Natural killer cell treated with Interleukin-12 subunit alpha and Interleukin-12 subunit beta and Interleukin-15 and Interleukin-18, amount 100 ng/mL, for 72 hours (primary cell): ENCODE measurements around the gene OR6C68. TPM values are rescaled to one million over a fixed set of nuclear protein-coding genes. Genes with fewer than 3 reads are reported as not detected.

Experiments used
- ATAC-seq, 2 donors: fragments of 150-1000 bp; cut with Tn5 transposase in 1 of 2; sonication (Bioruptor Pico), chemical (Tn5 transposase) in 1 of 2; 2 replicates each; pipeline ENCODE4 v1.10.0; 2021
- DNase-seq: peaks from one replicate; pipeline ENCODE4 v3.0.0; 2022; ENCODE audit warnings: low spot score
- H3K27ac Mint-ChIP-seq, 2 donors: 1 replicate in 1 of 2; 2 replicates in 1 of 2; pipeline ENCODE4 v1.8.0; 2022; ENCODE audit warnings: mixed read lengths in 2 of 2, mild to moderate bottlenecking in 1 of 2, moderate library complexity in 1 of 2
- H3K27me3 Mint-ChIP-seq, 2 donors: 1 replicate in 1 of 2; 2 replicates in 1 of 2; pipeline ENCODE4 v1.8.0; 2022; ENCODE audit warnings: mixed read lengths in 2 of 2
- H3K36me3 Mint-ChIP-seq: one replicate; pipeline ENCODE4 v1.8.0; 2022; ENCODE audit warnings: mixed read lengths
- H3K4me1 Mint-ChIP-seq, 2 donors: 1 replicate in 1 of 2; 2 replicates in 1 of 2; pipeline ENCODE4 v1.8.0; 2022; ENCODE audit warnings: low read depth in 2 of 2, mixed read lengths in 2 of 2, mild to moderate bottlenecking in 1 of 2
- H3K4me3 Mint-ChIP-seq: one replicate; pipeline ENCODE4 v1.8.0; 2022; ENCODE audit warnings: mixed read lengths
- H3K9me3 Mint-ChIP-seq: 2 replicates; pipeline ENCODE4 v1.8.0; 2022; ENCODE audit warnings: mixed read lengths
- total RNA-seq, 2 donors: library from RNA; stranded (reverse); gene quantifications; one replicate each; pipeline ENCODE4 v1.2.3, GENCODE V29; 2022

The OR6C68 gene
- total RNA-seq, 2 donors from 2014 or later: not detected

DNA sequence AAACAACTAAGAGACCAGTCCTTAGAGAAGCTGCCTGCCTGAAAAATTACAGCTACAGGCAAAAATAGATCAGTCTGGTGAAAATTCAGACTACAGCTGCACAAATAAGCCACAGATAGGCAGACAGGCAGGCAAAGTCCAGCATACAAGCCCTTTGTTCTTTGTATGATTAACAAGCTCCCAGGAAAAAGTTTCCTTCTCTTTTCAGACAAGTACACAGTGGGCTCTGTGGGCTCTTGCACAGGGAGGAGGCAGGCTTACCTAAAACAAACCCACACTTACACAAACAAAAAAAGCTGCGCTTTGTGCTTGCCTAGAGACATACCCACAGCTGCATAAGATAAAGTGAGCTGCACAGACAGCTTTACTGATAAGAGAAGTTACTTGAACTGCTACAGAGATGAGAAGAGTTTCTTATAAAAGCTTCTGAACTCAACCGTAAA is 7.7 kb downstream of the OR6C68 start:
- no peak for ATAC-seq
- H3K4me3 Mint-ChIP-seq: no peak overlapping the region
- H3K36me3 Mint-ChIP-seq: no peaks in the 10 kb centered on the region
- H3K4me1 Mint-ChIP-seq: no peaks in the 10 kb centered on the region
- no peaks in the 10 kb centered on the region for H3K9me3 Mint-ChIP-seq
- H3K27ac Mint-ChIP-seq: no peak overlapping the region
- H3K27me3 Mint-ChIP-seq: peaks cover 8 to 14% of the 10 kb centered on the region in 2 donors
- DNase-seq: no peak

DNA sequence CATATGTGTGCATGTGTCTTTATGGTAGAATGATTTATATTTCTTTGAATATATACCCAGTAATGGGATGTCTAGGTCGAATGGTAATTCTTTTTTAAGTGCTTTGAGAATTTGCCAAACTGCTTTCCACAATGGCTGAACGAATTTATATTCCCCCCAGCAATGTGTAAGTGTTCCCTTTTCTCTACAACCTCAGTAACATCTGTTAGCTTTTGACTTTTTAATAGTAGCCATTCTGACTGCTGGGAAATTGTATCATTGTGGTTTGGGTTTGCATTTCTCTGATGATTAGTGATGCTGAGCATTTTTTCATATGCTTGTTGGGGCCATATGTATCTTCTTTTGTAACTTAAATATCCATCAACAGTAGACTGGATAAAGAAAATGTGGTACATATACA is 9.4 kb downstream of the OR6C68 start:
- Mint-ChIP-seq H3K27me3 (peaks cover 7 to 8% of the 10 kb centered on the region in 2 donors), H3K4me3 (no peak overlapping the region), H3K27ac (no peak overlapping the region), H3K36me3 (no peaks in the 10 kb centered on the region), H3K9me3 (no peaks in the 10 kb centered on the region), H3K4me1 (no peaks in the 10 kb centered on the region)
- no peak for DNase-seq
- ATAC-seq: no peak

- ATAC-seq (no peak), DNase-seq (no peak)
- Mint-ChIP-seq H3K4me3 (no peak overlapping the region), H3K36me3 (no peaks in the 10 kb centered on the region), H3K9me3 (no peaks in the 10 kb centered on the region), H3K27ac (no peak overlapping the region), H3K4me1 (no peaks in the 10 kb centered on the region), H3K27me3 (peaks cover 9 to 15% of the 10 kb centered on the region in 2 donors)
These were observed 23.5 kb downstream of the OR6C68 start for GRCh38 chr12:55515696-55516095.

GRCh38 chr12:55516391-55516790 is 24.2 kb downstream of the OR6C68 start:
- ATAC-seq (no peak), DNase-seq (no peak)
- H3K27me3 Mint-ChIP-seq: peaks cover 9 to 15% of the 10 kb centered on the region in 2 donors
- H3K4me1 Mint-ChIP-seq: no peaks in the 10 kb centered on the region
- no peaks in the 10 kb centered on the region for H3K36me3 Mint-ChIP-seq
- no peaks in the 10 kb centered on the region for H3K9me3 Mint-ChIP-seq
- no peak overlapping the region for H3K27ac Mint-ChIP-seq
- no peak overlapping the region for H3K4me3 Mint-ChIP-seq

Other genes starting within 250 kb of the OR6C68 start
- gene OR6C74, start 247.8 kb upstream of the OR6C68 start, total RNA-seq: not detected
- not detected for gene OR6C6, start 195.8 kb upstream of the OR6C68 start, total RNA-seq
- gene OR6C1, start 178.0 kb upstream of the OR6C68 start, total RNA-seq: not detected
- not detected for gene OR6C3, start 161.6 kb upstream of the OR6C68 start, total RNA-seq
- not detected for gene OR6C75, start 129.4 kb upstream of the OR6C68 start, total RNA-seq
- gene OR6C65, start 91.8 kb upstream of the OR6C68 start, total RNA-seq: not detected
- gene OR6C76, start 66.1 kb upstream of the OR6C68 start, total RNA-seq: not detected
- gene OR6C2, start 48.3 kb upstream of the OR6C68 start, total RNA-seq: not detected
- not detected for gene OR6C70, start 22.2 kb upstream of the OR6C68 start, total RNA-seq
- gene OR6C4, start 57.2 kb downstream of the OR6C68 start, total RNA-seq: not detected
- gene OR2AP1, start 80.1 kb downstream of the OR6C68 start, total RNA-seq: not detected
- gene OR10P1, start 144.5 kb downstream of the OR6C68 start, total RNA-seq: not detected
- 1 to 10 TPM; 2.1 to 4.2 TPM for gene ITGA7, start 215.5 kb downstream of the OR6C68 start, total RNA-seq
- gene BLOC1S1, start 223.7 kb downstream of the OR6C68 start, total RNA-seq: 10 to 100 TPM; 54.8 to 85.8 TPM
- gene RDH5, start 228.0 kb downstream of the OR6C68 start, total RNA-seq: 10 to 100 TPM; 10.2 to 11.7 TPM
- 100 to 1,000 TPM; 263 to 327 TPM for gene CD63, start 236.6 kb downstream of the OR6C68 start, total RNA-seq